HG03175 (cell line): ENCODE measurements around the gene PRG2.

Source experiments
- ATAC-seq: cut with Tn5 transposase; IDR thresholded peaks from one replicate; pipeline ENCODE4 v1.9.1; 2021; ENCODE audit warnings: mild to moderate bottlenecking, moderate library complexity; ENCODE audit not compliant: unreplicated experiment

The PRG2 gene

GRCh38 chr11:57390535-57390934 lies at the start of gene PRG2:
Gene PRG2 (minus strand): TSS chr11:57390650. CDS start chr11:57389944, 706 bp downstream.
- no peak for ATAC-seq

- ATAC-seq = no peak
Measured at GRCh38 chr11:57439786-57440185, 49.3 kb upstream of the PRG2 start.

- no peak for ATAC-seq
Measured at GRCh38 chr11:57438345-57439285, 48.2 kb upstream of the PRG2 start.

GRCh38 chr11:57436031-57436430 lies 45.6 kb upstream of the PRG2 start:
- no peak for ATAC-seq

GRCh38 chr11:57434640-57435546 lies 44.4 kb upstream of the PRG2 start:
- ATAC-seq = no peak

- no peak for ATAC-seq
Measured at GRCh38 chr11:57432714-57433163, 42.3 kb upstream of the PRG2 start.

- no peak for ATAC-seq
Measured at GRCh38 chr11:57432149-57432561, 41.7 kb upstream of the PRG2 start.

GRCh38 chr11:57430952-57431351 lies 40.5 kb upstream of the PRG2 start:
- ATAC-seq = no peak

- no peak for ATAC-seq
Measured at GRCh38 chr11:57429946-57430345, 39.5 kb upstream of the PRG2 start.

GRCh38 chr11:57428643-57429042 lies 38.2 kb upstream of the PRG2 start:
- ATAC-seq = no peak

GRCh38 chr11:57427727-57428082 lies 37.3 kb upstream of the PRG2 start:
- ATAC-seq = no peak

- ATAC-seq = peak; percentile 47
Measured at GRCh38 chr11:57426929-57427726, 36.7 kb upstream of the PRG2 start, which contains the start of gene SLC43A3. Gene SLC43A3 (minus strand): TSS chr11:57427121. CDS start chr11:57426172, 949 bp downstream.

GRCh38 chr11:57426439-57426928 lies 36.0 kb upstream of the PRG2 start:
- ATAC-seq = peak; percentile 3

- ATAC-seq = no peak
Measured at GRCh38 chr11:57425565-57426438, 35.4 kb upstream of the PRG2 start.

- ATAC-seq = peak; percentile 92
Measured at GRCh38 chr11:57424792-57425564, 34.5 kb upstream of the PRG2 start.

- no peak for ATAC-seq
Measured at GRCh38 chr11:57424137-57424791, 33.8 kb upstream of the PRG2 start.

- no peak for ATAC-seq
Measured at GRCh38 chr11:57422669-57423068, 32.2 kb upstream of the PRG2 start.

- no peak for ATAC-seq
Measured at GRCh38 chr11:57421805-57422204, 31.4 kb upstream of the PRG2 start.
